Measurements from ENCODE around the gene BRSK1.

Gene BRSK1

DNA sequence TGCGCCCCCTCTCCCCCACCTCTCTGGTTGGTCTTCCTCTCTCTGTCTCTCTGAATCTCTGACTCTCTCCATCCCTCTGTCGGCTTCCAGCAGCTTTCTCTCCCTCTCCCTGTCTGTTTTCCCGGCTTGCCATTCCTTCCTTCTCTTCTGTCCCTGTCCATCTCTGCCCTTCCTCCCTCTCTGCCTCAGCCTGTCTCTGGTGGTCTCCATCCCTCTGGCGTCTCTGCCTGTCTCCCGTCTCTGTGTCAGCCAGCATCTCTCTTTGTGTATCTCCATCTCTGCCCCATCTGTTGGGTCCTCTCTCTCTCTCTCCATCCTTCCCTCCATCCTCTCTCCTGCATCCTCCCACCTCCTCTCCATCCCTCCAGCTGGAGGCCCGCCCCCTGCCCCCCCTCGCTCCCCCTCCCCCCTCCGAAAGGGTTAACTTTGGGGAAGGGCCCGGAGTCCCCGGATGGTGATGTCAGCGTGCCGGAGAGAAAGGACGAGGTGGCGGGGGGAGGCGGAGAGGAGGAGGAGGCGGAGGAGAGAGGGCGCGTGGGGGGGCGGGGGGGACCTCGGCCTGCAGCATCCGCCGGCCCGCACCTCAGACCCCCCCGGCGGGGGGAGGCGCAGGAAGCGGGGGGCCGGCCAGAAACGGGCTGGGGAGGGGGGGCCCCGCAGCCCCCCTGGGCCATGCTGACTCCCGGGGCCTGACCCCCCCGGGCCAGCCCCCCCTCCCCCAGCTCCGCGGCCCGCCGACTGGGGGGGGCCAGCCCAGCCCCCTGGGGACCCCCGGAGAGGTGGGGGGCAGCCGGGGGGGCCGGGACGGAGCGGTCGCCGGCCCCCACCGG, at the start of gene BRSK1:
BRSK1 (plus strand) TSS at position 450 of the 830 bp plus-strand sequence. CDS start 446 bp downstream, outside the sequence.
- peak; percentile 48 for DNase-seq

DNA sequence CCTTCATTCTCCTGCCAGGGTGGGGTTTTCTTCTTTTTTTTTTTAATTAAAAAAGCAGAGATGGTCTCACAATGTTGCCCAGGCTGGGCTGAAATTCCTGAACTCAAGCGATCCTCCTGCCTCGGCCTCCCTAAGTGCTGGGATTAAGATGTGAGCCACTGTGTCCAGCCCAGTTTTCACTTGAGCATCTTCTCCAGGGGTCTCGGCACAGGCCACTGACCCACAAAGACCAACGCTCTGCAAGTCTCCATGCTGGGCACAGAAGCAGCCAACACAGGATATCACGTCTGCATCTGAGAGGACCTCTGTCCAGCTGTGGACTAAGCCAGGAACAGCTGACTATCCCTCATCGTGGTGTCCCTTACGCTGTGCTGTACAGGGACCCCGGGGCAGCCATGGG, 45.8 kb upstream of the BRSK1 start:
- DNase-seq: no peak

DNA sequence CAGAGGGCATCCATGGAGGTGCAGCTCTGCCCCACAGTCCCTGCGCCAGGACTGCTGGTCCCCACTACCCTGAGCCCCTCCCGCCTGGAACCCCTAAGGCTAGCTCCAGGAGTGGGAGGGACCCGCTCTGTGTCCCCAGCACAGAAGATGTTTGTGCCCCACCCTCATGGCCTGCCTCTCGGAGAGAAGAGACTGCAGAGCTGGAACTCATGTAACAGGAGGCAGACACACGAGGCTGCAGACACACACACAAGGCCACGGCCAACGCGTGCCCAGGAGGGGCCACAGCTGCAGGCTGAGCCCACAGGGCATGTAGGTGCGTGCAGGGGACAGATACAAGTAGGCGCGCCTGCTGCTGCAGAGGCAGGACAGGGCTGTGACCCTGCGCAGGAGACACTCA, 44.8 kb upstream of the BRSK1 start:
- no peak for DNase-seq

DNA sequence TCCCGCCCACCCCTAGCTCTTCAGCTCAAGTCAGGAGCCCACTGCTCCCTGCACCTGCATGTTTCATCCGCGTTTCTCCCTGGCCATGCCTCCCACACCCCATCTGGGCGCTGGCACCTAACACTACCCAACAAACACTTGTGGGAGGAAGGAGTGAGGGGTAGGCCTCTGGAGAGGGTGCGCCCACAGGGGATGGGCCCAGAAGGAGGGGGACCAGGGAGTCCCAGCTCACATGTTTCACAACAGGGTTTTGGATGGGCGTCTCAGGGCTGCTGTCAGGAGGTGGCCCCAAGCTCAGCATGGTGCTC, 43.1 kb upstream of the BRSK1 start:
- no peak for DNase-seq

DNA sequence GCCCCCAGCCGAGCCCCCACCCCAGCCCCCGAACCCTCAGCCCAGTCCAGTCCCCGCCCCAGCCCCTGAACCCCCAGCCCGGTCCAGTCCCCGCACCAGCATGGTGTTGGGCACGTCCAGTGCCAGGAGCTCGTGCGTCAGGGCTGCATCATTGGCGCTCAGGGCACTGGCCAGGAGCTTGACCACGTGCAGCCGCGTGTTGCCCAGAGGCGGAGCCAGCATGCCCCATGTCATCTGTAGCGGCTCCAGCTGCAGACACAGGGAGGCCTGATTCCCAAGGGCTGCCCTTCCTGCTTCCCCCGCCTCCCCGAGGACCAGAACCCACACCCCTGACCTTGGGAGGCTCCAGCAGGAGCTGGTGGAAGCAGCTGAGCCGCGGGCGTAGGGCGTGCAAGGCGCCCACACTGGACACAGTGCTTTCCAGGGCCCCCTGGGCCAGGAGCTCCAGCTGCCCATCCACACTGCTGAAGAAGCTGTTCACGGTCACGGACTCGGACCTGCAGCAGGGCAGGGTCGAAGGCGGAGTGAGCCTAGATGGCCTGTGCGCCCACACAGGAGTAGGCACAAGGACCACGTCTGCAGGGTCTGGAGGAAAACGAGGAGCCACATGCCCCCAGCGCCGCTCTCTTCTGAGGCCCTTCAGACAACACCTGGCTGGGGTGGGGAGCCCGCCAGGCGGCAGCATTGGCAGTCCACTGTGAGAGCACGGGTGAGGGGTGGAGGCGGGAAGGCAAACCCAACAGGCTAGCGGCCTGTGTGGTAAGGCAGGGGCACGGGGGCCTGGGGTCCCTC, 42.5 kb upstream of the BRSK1 start:
- DNase-seq: no peak

DNA sequence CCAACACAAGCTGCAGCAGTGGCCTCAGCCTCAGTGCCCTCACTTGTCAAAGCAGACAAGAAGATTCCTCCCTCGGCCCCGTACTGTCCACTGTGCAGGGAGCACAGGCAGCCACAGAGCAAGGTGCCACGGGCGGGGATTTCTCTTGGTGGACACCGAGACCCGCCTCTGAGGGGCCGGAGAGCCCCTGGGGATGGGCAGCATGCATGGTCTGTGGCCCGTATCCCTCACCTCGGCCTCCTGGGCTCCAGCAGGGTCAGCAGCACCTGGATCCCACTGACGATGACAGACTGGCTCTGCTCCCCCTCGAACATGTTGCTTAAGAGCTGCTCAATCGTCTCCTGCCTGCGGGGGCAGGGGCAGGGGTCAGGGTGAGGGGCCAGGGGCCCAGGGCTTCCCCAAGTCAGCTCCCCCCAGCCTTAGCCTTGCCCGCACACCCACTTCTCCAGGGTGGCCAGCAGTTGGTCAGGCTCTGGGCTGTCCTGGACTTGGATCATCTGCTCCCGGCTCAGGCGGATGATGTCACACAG, 41.8 kb upstream of the BRSK1 start:
- no peak for DNase-seq

DNA sequence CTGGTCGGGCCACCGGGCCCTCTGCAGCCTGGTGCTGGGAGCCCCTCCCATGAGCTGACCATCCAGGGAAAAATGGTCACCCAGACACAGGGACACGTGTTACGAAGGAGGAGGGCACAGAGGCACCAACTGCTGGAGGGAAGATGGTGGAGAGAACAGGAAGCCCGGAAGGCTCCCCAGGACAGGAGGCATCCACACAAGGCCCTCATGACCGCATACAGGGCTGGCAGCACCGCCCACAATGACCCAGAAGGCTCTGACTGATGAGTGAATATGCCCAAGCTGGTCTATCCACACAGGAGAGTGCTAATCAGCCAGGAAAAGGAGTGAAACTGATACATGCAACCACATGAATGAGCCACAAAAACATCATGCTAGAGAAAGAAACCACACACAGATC, 41.3 kb upstream of the BRSK1 start:
- no peak for DNase-seq

DNA sequence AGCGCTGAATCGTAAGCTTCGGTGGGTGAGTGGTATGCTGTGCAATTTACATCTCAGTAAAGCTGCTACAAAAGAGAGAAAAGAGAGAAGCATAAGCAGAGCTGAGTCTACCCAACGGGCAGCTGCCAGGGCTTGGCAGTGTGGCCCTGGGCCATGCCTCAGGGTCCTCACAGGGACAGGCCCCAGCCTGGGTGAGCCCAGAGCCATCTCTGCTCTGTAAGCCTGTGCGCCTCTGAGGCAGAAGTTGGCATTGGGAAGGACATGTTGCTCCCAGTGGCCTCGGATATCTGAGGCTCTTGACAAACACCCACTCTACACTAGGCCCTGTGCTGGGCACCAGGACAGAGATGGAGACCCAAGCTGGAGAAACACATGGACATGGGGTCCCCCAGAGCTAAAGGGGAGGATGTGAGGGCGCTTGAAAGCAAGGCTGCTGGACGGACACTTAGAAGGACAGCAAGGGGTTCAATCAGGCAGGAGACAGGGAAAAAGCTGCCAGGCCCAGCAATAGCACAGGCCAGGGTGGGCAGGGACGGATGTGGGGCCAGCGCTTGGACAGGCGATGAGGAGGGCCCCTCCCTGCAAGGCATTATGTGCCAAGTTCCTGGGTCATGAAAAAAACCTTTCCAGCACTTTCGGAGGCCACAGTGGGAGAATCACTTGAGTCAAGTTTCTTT, 39.7 kb upstream of the BRSK1 start:
- no peak for DNase-seq

DNA sequence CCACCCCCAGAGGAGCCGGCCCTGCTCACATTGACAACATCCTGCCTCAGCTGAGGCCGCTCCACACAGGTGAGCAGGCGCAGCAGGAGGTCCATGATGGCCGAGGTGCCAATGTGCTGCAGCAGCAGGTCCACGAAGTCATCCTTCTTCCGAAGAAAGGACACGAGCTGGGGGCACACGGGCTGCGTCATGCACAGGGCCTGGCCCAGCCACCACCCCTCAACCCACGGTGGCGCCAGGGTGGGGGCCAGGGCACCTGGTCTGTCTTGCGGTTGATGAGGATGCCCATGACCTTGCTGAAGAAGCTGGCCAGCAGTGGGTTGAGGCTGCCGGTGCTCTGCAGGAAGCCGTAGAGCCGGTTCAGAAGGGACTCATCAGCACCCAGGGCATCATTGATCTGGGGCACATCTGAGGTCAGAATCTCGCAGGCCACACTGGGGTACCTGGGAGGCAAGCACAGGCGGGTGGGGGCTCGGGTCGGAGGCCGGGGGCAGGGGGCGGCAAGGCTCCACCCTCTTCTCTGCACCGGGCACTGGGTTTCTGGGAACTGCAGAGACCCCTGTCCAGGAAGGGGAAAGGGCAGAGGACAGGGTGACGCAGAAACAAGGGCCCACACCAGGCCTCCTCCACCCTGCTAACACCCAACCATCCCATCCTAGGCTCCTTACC, 38.4 kb upstream of the BRSK1 start:
- no peak for DNase-seq

DNA sequence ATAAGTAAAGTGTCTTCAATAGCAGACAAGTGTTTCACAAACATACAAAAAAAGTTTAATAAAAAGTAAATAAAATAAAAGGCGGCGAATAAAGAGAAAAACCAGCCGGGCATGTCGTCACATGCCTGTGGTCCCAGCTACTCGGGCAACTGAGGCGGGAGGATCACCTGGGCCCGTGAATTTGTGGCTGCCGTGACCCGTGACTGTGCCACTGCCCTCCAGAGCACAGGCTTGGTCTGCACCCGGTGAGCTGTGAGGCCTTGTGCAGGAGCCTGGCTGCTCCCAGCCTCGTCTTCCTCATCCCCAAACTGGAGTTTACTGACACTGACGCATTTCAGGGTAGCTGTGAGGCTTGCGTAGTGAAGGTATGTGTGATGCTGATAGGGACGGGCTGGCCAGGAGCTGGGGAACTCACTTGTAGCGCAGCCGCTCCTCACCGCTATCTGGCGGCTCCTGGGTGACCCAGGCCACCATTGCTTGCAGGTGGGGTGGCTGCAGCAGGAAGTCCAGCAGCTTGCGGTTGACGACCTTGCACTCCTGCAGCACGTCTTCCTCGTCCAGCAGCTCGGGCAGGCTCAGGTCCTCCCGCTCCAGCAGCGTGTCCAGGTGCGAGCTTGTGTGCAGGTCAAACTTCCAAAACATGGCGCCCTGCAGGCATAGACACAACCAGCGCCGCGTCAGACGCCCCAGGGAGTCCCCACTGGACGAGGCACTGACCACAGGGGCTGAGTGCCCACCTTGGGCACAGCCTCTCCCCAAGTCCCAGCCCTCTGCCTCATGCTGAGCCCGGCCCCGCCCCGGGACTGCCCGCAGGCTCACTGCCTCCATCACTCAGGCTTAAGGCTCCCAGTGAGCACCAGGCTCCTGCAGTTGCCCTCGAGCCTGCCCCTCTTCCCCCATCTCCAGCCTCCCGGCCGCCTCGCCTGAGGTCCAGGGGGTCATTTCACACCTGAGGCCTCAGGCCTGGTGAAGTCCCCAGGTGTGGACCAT, 37.0 kb upstream of the BRSK1 start:
- DNase-seq: no peak

DNA sequence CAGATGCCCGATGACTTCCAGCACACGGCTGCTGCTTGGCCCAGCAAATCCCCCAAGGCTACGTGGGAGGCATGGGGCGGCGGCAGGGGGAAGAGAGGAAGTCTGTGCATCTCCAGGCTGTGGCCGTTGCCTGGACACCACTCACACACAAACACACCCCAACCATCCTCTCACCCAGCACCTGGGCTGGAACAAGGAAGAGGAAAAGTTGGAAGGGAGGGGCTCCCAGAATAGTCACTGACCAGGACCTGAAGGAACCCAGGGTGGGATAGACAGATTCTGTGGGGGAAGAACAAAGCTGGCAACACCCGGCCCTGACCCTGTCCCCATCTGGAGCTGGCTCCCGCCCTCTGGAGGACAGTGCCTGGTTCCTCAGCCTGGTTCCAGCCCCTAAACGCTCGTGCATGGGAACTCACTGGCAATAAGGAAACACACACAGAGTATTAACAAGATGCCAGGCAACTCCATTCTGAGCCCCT, 36.1 kb upstream of the BRSK1 start:
- DNase-seq: no peak

DNA sequence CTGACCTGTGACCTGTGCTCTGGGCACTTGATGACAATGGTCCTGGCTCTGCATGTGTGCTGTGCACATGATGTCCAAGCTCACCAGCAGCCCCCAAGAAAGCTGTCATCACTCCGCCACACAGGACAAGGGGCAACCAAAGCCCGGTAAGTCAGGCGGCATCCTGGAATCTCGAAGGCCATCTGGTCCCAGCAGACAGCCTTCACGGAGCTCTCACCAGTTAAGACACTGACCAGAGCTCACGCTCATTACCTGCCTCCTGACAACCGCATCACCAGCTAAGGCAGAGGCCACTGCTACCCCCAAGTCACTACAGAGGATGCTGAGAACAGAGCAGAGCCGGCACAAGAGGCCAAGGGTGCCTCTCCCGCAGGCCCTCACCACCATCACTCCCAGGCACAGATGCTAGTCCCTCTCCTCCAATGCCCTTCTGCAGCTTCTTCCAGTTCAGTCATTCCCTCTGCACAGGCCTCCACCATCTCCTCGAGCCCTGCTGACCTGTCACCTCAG, 35.6 kb upstream of the BRSK1 start:
- DNase-seq: no peak

DNA sequence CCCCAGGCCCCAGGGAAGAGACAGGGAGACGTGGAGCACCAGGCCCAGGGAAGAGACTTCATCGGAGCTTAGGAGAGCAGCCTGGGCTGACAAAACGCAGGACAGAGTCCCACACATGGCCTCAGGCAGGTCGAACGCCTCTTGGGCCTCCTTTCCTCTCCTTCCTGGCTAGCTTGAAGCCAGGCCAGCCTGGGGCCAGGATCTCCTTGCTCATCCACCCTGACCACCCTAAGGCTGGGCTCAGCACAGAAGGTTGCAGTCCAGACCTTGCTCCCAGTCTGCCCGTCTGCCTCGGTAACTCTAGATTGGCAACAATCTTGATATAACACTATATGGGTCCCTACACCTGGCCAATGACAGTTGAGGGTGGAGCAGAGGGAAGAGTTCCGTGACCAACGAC, 35.1 kb upstream of the BRSK1 start:
- no peak for DNase-seq

DNA sequence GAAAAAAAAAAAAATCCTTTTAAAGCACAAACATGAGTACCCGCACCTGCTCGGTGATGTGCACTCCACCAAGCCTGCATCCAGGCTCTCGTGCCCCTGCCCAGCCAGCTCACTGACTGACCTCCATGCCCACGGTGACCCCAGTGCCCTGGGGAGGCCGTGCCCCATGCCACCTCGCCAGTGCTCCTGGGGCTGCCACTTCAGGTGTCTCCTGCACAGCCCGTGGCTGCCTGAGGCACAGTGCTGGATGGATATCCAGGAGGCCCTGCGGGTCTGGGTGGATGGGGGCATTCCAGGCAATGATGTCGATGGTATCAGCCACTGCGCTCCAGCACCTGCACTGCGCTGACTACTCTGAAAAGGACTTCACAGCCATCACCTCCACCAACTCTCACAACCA, 34.0 kb upstream of the BRSK1 start:
- no peak for DNase-seq

DNA sequence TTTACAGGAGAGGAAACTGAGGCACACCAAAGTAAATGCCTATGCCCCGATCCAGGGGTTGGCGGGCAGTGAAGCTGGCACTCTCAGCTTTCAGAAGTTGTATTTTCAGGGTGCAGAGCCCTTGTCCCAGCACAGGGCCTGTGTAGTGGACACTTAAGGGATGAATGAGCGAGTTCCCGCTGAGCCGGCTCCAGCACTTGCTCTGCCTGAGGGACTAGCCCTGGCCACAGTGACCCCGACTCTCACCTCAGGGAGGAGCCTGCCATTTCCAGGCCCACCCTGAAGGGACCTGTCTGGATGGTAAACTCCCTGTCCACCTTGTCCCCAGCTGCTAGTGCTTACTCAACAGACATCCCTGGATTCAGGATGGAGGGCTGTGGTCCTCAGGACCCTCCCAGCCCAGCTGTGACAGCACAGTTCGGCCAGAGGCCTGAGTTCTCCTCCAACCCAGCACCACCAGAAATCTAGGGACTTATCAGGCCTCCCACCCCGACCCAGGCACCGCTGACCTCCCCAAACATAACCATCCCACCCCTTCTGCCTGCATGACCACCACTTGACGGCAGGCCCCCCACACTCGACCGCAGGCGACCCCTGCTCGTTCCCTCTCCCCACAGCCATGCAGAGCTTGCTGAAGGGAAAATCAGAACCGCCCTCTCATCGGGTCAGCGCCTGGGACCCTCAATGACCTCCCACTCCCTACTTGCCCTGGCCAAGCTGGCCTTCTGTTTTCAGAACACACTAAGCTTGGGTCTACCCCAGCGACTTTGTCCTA, 33.3 kb upstream of the BRSK1 start:
- DNase-seq: no peak

DNA sequence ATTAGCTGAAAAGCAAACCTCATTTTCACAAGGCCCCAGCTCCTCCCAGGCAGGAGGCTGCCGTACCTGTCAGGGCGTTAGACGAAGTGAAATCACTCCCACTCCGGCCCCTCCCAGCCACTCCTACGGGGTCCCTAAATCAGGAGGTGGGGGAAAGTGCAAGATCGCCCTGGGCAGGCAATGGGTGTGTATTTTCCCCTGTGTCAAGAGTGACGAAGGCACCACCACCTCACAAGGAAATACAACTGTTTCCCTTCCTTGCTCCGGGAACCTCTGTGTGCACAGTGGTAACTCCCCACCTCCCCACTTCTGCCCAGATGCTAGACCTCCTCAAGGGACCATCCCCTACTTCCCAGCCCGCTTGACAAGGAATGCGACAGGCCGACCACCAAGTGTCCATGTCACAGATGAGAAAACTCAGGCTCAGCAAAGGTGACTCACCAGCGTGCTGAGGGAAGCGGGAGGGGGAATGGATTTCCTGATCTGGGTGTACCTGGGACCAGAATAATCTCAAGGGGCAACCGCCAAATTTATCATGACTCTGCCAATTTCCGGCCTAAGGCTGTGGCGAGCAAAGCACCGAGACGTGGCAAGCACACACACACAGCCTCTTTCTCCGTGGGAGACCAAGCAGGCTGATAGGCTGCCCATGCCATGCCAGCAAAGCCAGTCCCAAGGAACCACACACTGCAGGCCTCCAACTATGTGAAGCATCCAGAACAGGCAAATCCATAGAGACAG, 32.3 kb upstream of the BRSK1 start:
- peak; percentile 32 for DNase-seq

DNA sequence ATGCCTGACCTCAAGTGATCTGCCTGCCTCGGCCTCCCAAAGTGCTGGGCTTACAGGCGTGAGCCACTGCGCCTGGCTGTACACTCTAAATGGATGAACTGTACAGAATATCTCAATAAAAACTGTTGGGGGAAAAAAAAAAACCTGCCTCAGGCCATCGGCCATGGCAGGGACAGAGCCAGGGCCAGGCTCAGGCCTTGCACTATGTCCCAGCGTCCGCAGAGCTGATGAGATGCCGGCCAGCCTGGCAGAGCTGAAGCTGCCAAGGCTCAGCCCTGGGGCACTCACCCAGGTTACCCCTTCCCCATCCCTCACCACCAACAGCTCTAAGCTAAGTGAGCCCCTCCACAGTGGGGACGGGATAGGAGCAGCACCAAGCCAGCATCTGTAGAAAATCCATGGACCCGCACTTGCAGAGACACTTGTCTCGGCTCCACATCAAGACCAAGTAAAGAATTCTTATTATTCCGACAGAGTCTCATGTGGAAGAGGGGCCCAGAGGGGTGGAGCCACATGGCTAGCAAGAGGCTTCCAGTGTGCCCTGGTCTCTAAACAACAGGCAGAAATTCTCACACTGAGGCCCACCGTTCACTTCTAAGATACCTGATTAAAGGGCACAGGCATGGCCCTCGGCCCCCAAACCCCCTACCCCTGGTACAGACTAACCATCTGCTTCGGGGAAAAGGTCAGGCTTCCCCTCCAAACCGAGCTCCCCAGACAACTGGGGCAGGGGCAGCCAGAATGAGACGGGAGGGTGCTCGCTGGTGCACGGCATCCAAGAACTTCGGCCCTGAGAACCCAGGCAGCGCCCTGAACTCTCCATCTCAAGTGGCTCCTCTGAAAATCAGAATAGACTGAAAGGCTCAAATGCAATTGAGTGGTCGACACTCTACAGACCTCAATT, 30.8 kb upstream of the BRSK1 start:
- DNase-seq: no peak

DNA sequence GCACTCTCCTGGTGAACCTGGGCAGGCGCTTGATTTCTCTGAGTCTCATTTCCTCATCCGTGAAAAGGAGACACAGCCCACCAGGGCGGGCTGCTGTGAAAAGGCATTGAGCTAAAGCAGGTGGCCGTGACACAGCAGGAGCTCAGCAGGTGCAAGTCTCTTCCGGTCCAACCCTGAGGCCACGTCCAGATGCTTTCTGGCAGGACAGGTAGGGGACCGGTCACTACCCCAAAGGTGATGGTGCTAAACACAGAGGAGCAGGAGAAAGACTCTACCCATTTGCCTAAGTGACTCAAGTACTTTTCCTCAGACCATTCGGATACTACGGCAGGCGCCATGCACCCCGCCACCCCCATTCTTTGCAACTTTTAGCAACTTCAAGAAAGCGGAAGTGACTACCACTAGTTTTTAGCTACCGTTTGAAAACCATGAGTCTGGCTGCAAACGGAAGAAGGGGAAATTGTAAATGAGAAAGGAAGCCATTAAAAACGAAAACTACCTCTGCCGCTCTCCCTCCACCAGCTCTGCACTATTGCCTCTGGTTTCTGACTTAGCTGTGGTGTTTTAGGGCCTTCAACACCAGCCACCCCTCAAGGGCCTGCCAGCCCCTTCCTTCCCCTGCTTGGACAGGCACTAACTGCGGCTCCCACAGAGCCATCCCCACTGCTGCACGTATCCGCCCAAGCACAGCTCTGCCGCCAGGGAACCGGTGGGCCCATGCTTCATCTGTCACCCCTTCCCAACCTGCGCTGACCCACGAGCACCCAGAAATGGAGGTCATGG, 29.8 kb upstream of the BRSK1 start:
- DNase-seq: peak; percentile 47

Measured in stimulated activated CD4-positive, alpha-beta T cell treated with anti-CD3 and anti-CD28 coated beads, Interleukin-12 subunit alpha, Interleukin-12 subunit beta, amount 100 ng/mL, for 4 hours (primary cell).